AG04450 (cell line): ENCODE results near the gene CCL16. TPM values are rescaled to one million over a fixed set of nuclear protein-coding genes. Genes with fewer than 3 reads are reported as not detected.

Experiments
- CTCF ChIA-PET: fragments of 300-600, 350-600 bp; formaldehyde crosslinking; extraction: SDS; loops from one replicate; lab custom pipeline; 2022; ENCODE audit warnings: antibody characterized with exemption, inconsistent platforms; lab: Charles Lee
- POLR2A ChIA-PET: fragments of 350-600 bp; formaldehyde crosslinking; extraction: SDS; loops from one replicate; lab custom pipeline; 2021; ENCODE audit warnings: antibody characterized with exemption, inconsistent platforms; lab: Yijun Ruan, JAX
- DNase-seq: peaks from one replicate; pipeline ENCODE4 v3.0.0-alpha.2; 2011; ENCODE audit warnings: low read depth, low spot score
- H3K27ac ChIP-seq: one replicate; pipeline ENCODE4 v1.5.1; 2012; ENCODE audit warnings: low read depth, low read length, control low read depth
- H3K27me3 ChIP-seq: one replicate; pipeline ENCODE4 v1.6.0; 2012; ENCODE audit warnings: low read length; ENCODE audit not compliant: control insufficient read depth, insufficient read depth
- H3K4me3 ChIP-seq: 2 replicates; pipeline ENCODE4 v1.5.1; 2011; ENCODE audit warnings: mild to moderate bottlenecking, low read depth, low read length, control low read depth
- H3K9me3 ChIP-seq: 2 replicates; pipeline ENCODE4 v1.5.1; 2012; ENCODE audit warnings: low read length; ENCODE audit not compliant: control insufficient read depth, insufficient read depth
- polyA plus RNA-seq: library from polyadenylated mRNA; depleted of rRNA; stranded (reverse); fragments of >200 nt; gene quantifications from 2 replicates; pipeline ENCODE4 v1.2.3, GENCODE V29; 2011
- TF ChIP-seq, protein P1 (sequence below): IDR thresholded peaks from 2 replicates; pipeline ENCODE4 v1.5.1; 2011; ENCODE audit warnings: low read depth, low read length, control low read depth, inconsistent platforms

Gene CCL16
- polyA plus RNA-seq, 1 experiment: not detected

DNA sequence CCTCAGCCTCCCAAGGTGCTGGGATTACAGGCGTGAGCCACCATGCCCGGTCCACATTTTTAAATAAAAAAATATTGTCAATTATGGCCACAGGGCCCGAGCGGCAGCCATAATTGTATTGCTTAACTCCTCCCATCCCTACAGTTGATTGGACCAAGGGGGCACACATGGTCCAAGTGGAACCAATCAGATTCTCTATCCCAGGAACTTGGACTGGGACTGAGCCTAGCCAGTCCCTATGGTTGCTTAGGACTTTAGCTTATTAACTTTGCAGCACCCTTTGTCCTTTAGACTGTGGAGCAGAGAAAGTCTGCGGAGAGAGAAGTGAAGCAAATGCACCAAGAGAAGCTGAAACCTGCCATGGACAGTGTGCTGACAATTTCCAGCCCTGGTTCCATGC, 45.2 kb downstream of the CCL16 start:
- H3K27me3 ChIP-seq: peaks cover 2% of the 10 kb centered on the region
- TF ChIP-seq, protein P1, sequence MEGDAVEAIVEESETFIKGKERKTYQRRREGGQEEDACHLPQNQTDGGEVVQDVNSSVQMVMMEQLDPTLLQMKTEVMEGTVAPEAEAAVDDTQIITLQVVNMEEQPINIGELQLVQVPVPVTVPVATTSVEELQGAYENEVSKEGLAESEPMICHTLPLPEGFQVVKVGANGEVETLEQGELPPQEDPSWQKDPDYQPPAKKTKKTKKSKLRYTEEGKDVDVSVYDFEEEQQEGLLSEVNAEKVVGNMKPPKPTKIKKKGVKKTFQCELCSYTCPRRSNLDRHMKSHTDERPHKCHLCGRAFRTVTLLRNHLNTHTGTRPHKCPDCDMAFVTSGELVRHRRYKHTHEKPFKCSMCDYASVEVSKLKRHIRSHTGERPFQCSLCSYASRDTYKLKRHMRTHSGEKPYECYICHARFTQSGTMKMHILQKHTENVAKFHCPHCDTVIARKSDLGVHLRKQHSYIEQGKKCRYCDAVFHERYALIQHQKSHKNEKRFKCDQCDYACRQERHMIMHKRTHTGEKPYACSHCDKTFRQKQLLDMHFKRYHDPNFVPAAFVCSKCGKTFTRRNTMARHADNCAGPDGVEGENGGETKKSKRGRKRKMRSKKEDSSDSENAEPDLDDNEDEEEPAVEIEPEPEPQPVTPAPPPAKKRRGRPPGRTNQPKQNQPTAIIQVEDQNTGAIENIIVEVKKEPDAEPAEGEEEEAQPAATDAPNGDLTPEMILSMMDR: no peak
- H3K4me3 ChIP-seq: no peak overlapping the region
- ChIA-PET CTCF (interaction anchor here (0.8 kb wide), 1 partner anchor 33 kb away, joined by 4 read pairs; no protein-coding TSS in a partner anchor), POLR2A (no interaction called here)
- no peaks in the 10 kb centered on the region for H3K9me3 ChIP-seq
- no peak overlapping the region for H3K27ac ChIP-seq
- DNase-seq: no peak

DNA sequence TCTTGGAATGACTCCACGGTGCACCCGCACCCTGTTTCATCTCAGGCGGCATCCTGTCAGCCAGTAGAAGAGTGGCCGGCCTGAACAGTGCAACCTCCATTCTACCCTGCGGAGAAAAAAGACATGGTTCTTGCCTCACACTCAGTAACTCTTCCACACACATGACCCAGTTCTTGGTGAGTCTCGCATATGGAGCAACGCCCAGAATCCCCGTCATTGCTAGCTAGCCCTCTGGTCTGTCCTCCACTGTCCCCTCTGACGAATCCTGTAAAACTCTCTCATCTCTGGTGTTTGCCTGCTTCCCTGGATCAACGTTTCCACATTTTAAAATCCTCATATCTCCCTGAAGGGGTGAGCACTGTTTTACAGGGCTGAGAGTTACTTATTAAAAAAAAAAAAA, 46.5 kb downstream of the CCL16 start:
- POLR2A ChIA-PET: no interaction called here
- peaks cover 2% of the 10 kb centered on the region for H3K27me3 ChIP-seq
- H3K9me3 ChIP-seq: peaks cover 3% of the 10 kb centered on the region; the same call in 1 of the 2 replicates
- TF ChIP-seq, protein P1: no peak
- H3K27ac ChIP-seq: no peak overlapping the region
- H3K4me3 ChIP-seq: no peak overlapping the region
- DNase-seq: no peak
- CTCF ChIA-PET: interaction anchor here (1.5 kb wide), 1 partner anchor 13 kb away, joined by 7 read pairs; no protein-coding TSS in a partner anchor

DNA sequence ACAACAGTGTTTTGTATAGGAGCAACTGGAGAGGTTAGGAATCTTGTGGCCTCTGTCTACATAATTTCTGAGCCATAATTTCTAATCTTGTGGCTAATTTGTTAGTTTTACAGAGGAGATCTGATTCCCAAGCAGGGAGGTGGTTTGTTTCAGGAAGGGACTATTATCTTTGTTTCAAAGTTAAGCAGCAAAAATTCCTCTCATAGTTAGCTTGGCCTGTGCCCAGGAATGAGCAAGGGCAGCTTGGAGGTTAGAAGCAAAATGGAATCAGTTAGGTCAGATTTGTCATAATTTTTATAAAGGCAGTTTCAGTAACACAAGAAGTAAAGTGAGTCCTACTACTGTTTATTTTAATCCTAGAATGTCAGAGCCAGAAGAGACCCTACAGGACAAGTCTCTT, 48.7 kb downstream of the CCL16 start:
- Histone ChIP-seq H3K4me3 (no peak overlapping the region), H3K27ac (no peak overlapping the region), H3K27me3 (peaks cover 2% of the 10 kb centered on the region), H3K9me3 (peaks cover 3% of the 10 kb centered on the region; the same call in 1 of the 2 replicates)
- DNase-seq: no peak
- ChIA-PET CTCF (interaction anchor here (1.5 kb wide), 1 partner anchor 12 kb away, joined by 5 read pairs; no protein-coding TSS in a partner anchor), POLR2A (no interaction called here)
- TF ChIP-seq, protein P1: no peak

DNA sequence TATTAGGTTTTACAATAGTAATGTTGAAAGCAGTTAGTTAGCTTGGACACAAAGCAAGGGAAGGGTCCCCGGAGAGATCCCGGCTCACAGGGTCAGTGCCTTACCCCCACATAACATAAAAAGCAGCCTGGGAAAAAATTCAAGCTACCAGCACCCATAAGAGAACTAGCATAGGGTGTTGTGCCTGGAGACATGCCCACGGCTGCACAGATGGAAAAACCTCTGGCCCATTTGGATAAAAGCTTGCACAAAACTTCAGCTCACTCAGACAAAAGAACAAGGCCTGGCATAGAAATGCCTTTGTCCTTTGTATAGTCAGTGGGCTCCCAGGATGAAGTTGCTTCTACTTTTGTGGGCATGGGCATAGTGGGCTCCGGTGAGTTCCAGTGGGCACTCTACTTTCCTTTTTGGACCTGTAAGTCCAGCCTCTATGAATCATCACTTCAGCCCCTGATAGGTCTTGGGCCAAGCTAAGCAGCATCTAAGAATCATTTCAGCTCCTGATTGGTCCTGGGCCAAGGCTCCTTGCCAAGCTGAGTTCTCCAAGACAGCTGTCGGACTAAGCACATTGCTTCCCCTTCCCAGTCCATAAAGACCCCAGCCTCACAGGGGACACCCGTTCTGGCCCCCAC, 49.4 kb downstream of the CCL16 start:
- no peak for DNase-seq
- Histone ChIP-seq H3K9me3 (peaks cover 3% of the 10 kb centered on the region; the same call in 1 of the 2 replicates), H3K4me3 (no peak overlapping the region), H3K27me3 (no peaks in the 10 kb centered on the region), H3K27ac (no peak overlapping the region)
- POLR2A ChIA-PET: no interaction called here
- CTCF ChIA-PET: interaction anchor here (0.6 to 1.5 kb wide), 2 partner anchors 13 to 169 kb away, joined by 4 to 5 read pairs; no protein-coding TSS in a partner anchor
- TF ChIP-seq, protein P1: no peak
